Hepatocyte (in vitro differentiated cells): ENCODE measurements around the gene TAF10. TPM values are rescaled to one million over a fixed set of nuclear protein-coding genes. Genes with fewer than 3 reads are reported as not detected.

ENCODE experiments used
- DNase-seq: peaks from one replicate; pipeline ENCODE4 v3.0.0-alpha.2; 2016; ENCODE audit warnings: low spot score
- H2AFZ ChIP-seq: fragments of 200-600 bp; sonication (generic); 2 replicates; pipeline ENCODE4 v1.6.0; 2016; ENCODE audit warnings: antibody characterized with exemption, mild to moderate bottlenecking
- H3K27ac ChIP-seq: fragments of 200-600 bp; sonication (generic); 2 replicates; pipeline ENCODE4 v1.5.1; 2016; ENCODE audit warnings: mild to moderate bottlenecking
- H3K27me3 ChIP-seq: fragments of 200-600 bp; sonication (generic); 2 replicates; pipeline ENCODE4 v1.6.1; 2016
- H3K36me3 ChIP-seq: fragments of 200-600 bp; sonication (generic); replicated peaks from 2 replicates; pipeline ENCODE4 v1.5.1; 2016; ENCODE audit warnings: low read depth; ENCODE audit not compliant: insufficient read depth
- H3K4me1 ChIP-seq: fragments of 200-600 bp; sonication (generic); 2 replicates; pipeline ENCODE4 v1.5.1; 2016; ENCODE audit warnings: mild to moderate bottlenecking, moderate library complexity; ENCODE audit not compliant: insufficient read depth
- H3K4me2 ChIP-seq: fragments of 200-600 bp; sonication (generic); 2 replicates; pipeline ENCODE4 v1.6.0; 2016
- H3K4me3 ChIP-seq: fragments of 200-600 bp; sonication (generic); 2 replicates; pipeline ENCODE4 v1.5.1; 2016; ENCODE audit warnings: mild to moderate bottlenecking
- H3K79me2 ChIP-seq: fragments of 200-600 bp; sonication (generic); 2 replicates; pipeline ENCODE4 v1.6.0; 2017; ENCODE audit warnings: mild to moderate bottlenecking
- H3K9me2 ChIP-seq: fragments of 200-600 bp; sonication (generic); replicated peaks from 2 replicates; pipeline ENCODE4 v1.6.0; 2017; ENCODE audit warnings: mild to moderate bottlenecking; ENCODE audit not compliant: insufficient read depth
- H3K9me3 ChIP-seq: fragments of 200-600 bp; sonication (generic); 2 replicates; pipeline ENCODE4 v1.5.1; 2016; ENCODE audit warnings: low read depth, mild to moderate bottlenecking
- H4K20me1 ChIP-seq: fragments of 200-600 bp; sonication (generic); 2 replicates; pipeline ENCODE4 v1.6.0; 2016; ENCODE audit warnings: mild to moderate bottlenecking; ENCODE audit not compliant: insufficient read depth, poor library complexity, severe bottlenecking
- EZH2 ChIP-seq: fragments of 200-600 bp; sonication (generic); IDR thresholded peaks from 2 replicates; pipeline ENCODE4 v1.6.1; 2016; ENCODE audit warnings: antibody characterized with exemption, mild to moderate bottlenecking, borderline replicate concordance
- EZH2phosphoT487 ChIP-seq: fragments of 200-600 bp; sonication (generic); IDR thresholded peaks from one replicate; pipeline ENCODE4 v1.6.1; 2018; ENCODE audit warnings: antibody characterized with exemption, mild to moderate bottlenecking, low read depth, moderate library complexity; ENCODE audit not compliant: unreplicated experiment, severe bottlenecking
- WGBS: methylation state at CpG from one replicate; pipeline ENCODE4 v1.1.6; 2016; ENCODE audit warnings: low lambda C conversion rate; ENCODE audit errors: missing lambda C conversion rate; 5-methylcytosine and 5-hydroxymethylcytosine counted together
- polyA plus RNA-seq: library from polyadenylated mRNA; unstranded; fragments of >200 nt; fragmentation: Nextera tagmentation; extraction: Ambion mirVana; gene quantifications from 2 replicates; pipeline ENCODE4 v1.2.1, GENCODE V29; 2016
- total RNA-seq: library from RNA; depleted of rRNA; stranded (reverse); fragments of >200 nt; gene quantifications from 2 replicates; pipeline ENCODE4 v1.2.3, GENCODE V29; 2014
- TF ChIP-seq, protein P1 (sequence below): fragments of 200-600 bp; sonication (generic); IDR thresholded peaks from 2 replicates; pipeline ENCODE4 v1.5.1; 2016; ENCODE audit warnings: antibody characterized with exemption, mild to moderate bottlenecking; ENCODE audit not compliant: poor library complexity

TAF10 gene
- total and polyA plus RNA-seq, 2 experiments from 2014 or later = 33.3 to 295 TPM

- WGBS = 94% methylated on average over 17 of the region's 17 CpGs
- H3K36me3 ChIP-seq = no peaks in the 10 kb centered on the region
Observed at GRCh38 chr11:6625832-6626420, 13.9 kb upstream of the TAF10 start.

GRCh38 chr11:6625156-6625831 lies 13.3 kb upstream of the TAF10 start:
- no peak for TF ChIP-seq EZH2
- TF ChIP-seq, protein P1, sequence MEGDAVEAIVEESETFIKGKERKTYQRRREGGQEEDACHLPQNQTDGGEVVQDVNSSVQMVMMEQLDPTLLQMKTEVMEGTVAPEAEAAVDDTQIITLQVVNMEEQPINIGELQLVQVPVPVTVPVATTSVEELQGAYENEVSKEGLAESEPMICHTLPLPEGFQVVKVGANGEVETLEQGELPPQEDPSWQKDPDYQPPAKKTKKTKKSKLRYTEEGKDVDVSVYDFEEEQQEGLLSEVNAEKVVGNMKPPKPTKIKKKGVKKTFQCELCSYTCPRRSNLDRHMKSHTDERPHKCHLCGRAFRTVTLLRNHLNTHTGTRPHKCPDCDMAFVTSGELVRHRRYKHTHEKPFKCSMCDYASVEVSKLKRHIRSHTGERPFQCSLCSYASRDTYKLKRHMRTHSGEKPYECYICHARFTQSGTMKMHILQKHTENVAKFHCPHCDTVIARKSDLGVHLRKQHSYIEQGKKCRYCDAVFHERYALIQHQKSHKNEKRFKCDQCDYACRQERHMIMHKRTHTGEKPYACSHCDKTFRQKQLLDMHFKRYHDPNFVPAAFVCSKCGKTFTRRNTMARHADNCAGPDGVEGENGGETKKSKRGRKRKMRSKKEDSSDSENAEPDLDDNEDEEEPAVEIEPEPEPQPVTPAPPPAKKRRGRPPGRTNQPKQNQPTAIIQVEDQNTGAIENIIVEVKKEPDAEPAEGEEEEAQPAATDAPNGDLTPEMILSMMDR = no peak
- Histone ChIP-seq H4K20me1 (no peaks in the 10 kb centered on the region), H3K4me2 (no peak overlapping the region), H3K4me3 (no peak overlapping the region), H3K27ac (no peak overlapping the region), H3K9me2 (no peaks in the 10 kb centered on the region), H3K79me2 (no peaks in the 10 kb centered on the region), H3K27me3 (peaks cover under 1% of the 10 kb centered on the region), H2AFZ (no peak overlapping the region), H3K36me3 (no peaks in the 10 kb centered on the region), H3K4me1 (no peaks in the 10 kb centered on the region), H3K9me3 (no peaks in the 10 kb centered on the region)
- DNase-seq = no peak
- WGBS = 92% methylated on average over 12 of the region's 12 CpGs

More at GRCh38 chr11:6625832-6626420, 13.9 kb upstream of the TAF10 start:
- Histone ChIP-seq H3K27me3 (peaks cover 7% of the 10 kb centered on the region), H3K9me3 (no peaks in the 10 kb centered on the region), H2AFZ (no peak overlapping the region), H3K4me3 (no peak overlapping the region), H3K9me2 (no peaks in the 10 kb centered on the region), H3K4me2 (no peak overlapping the region), H3K4me1 (no peaks in the 10 kb centered on the region), H4K20me1 (no peaks in the 10 kb centered on the region), H3K27ac (no peak overlapping the region), H3K79me2 (no peaks in the 10 kb centered on the region)
- no peak for DNase-seq
- no peak for TF ChIP-seq EZH2phosphoT487
- no peak for TF ChIP-seq EZH2
- TF ChIP-seq, protein P1 = no peak

- Histone ChIP-seq H4K20me1 (no peaks in the 10 kb centered on the region), H3K4me2 (no peak overlapping the region), H3K27me3 (no peaks in the 10 kb centered on the region), H3K9me3 (no peaks in the 10 kb centered on the region), H3K4me3 (no peak overlapping the region), H3K36me3 (no peaks in the 10 kb centered on the region), H3K9me2 (no peaks in the 10 kb centered on the region), H3K79me2 (peaks cover 3% of the 10 kb centered on the region), H3K4me1 (no peaks in the 10 kb centered on the region), H3K27ac (no peak overlapping the region), H2AFZ (no peak overlapping the region)
- TF ChIP-seq EZH2 (no peak), EZH2phosphoT487 (no peak)
- TF ChIP-seq, protein P1 = no peak
- 92% methylated on average over 31 of the region's 31 CpGs for WGBS
- DNase-seq = no peak
Observed at GRCh38 chr11:6623391-6624363, 11.7 kb upstream of the TAF10 start.
